ENCODE results near the gene PALM3.
"Not testable (repeated sequence)": the region's sequence is repeated elsewhere in the genome, so short reads cannot be mapped to it uniquely, and the experiment has no call there.

The PALM3 gene

GRCh38 chr19:14051980-14052379 is 9.9 kb downstream of the PALM3 start:
- no peak overlapping the region for H3K9ac ChIP-seq (ENCODE audit: insufficient read length)
- TF ChIP-seq FOXP2 (optimal IDR thresholded peaks at IDR 0.05; ENCODE audit: control extremely low read depth, extremely low read length, insufficient read depth) (no peak), POLR2AphosphoS5 (IDR thresholded peaks at IDR 0.05; ENCODE audit: borderline replicate concordance, low read depth, low read length) (no peak), EZH2 (IDR thresholded peaks at IDR 0.05) (no peak)
- no peak for DNase-seq (ENCODE audit: low read depth, low spot score)
- H3K36me3 ChIP-seq (ENCODE audit: insufficient read depth, low read length): peaks cover 7% of the 10 kb centered on the region; the same call in 1 of the 2 replicates
- H3K9me3 ChIP-seq (ENCODE audit: low read depth, low read length): no peaks in the 10 kb centered on the region
- no peak overlapping the region for H3K4me3 ChIP-seq
- no peak overlapping the region for H3K27ac ChIP-seq

- DNase-seq (ENCODE audit: low read depth, low spot score); H3K27ac ChIP-seq; H3K36me3 ChIP-seq (ENCODE audit: insufficient read depth, low read length); H3K9me3 ChIP-seq (ENCODE audit: low read depth, low read length); H3K9ac ChIP-seq (ENCODE audit: insufficient read length); H3K4me3 ChIP-seq: not testable (repeated sequence)
Measured at GRCh38 chr19:14050961-14051360, 10.9 kb downstream of the PALM3 start.

DNA sequence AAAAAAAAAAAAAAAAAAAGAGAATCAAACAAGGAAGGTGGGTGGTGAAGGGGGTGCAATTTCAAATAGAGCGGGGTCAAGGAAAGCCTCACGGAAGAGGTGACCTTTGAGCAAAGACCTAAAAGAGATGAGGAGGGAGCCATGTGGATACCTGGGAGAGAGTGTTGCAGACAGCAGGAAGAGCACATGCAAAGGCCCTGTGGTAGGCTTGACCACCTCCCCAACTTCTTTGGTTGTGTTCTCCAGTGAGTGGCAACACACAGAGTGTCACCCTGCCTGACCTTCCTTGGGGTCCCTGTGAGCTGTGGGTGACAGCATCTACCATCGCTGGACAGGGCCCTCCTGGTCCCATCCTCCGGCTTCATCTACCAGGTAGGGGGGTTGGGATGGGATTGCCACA is 11.4 kb downstream of the PALM3 start:
- H3K36me3 ChIP-seq (ENCODE audit: insufficient read depth, low read length): peaks cover 7% of the 10 kb centered on the region; the same call in 1 of the 2 replicates

DNA sequence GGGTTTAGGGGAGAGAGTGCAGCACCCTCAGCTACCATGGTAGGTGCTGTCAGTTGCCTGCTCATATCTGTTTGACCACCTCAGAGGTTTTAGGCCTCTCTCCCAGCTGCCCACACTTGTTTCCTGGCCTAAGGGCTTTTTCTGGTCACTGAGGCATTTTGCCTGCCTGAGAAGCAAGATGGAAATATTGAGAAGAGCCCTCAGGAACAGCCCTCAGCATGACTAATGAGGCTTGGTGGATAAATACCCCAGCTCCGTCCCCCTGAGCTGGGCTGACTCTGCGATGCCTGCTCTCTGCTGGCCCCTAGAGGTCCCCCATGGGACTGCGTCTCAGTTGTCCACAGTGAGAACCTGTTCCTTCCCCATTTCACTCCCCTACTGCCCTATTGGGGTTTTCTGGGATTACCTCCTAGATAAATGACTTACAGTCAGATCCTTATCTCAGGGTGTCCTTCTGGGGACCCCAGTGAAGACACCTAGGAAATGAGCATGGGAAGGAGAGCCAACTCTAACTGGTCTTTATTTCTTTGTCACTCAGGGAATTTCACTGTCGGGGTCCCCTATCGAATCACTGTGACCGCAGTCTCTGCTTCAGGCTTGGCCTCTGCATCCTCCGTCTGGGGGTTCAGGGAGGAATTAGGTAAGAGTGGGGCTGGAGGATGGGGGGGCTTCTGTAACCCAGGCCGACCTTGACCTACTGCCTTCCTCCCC is 13.3 kb downstream of the PALM3 start:
- no peak overlapping the region for H3K9ac ChIP-seq (ENCODE audit: insufficient read length)
- peaks cover 5% of the 10 kb centered on the region; the same call in 1 of the 2 replicates for H3K36me3 ChIP-seq (ENCODE audit: insufficient read depth, low read length)
- H3K9me3 ChIP-seq (ENCODE audit: low read depth, low read length): no peaks in the 10 kb centered on the region
- no peak for TF ChIP-seq POLR2AphosphoS5 (IDR thresholded peaks at IDR 0.05; ENCODE audit: borderline replicate concordance, low read depth, low read length)
- TF ChIP-seq FOXP2 (optimal IDR thresholded peaks at IDR 0.05; ENCODE audit: control extremely low read depth, extremely low read length, insufficient read depth): no peak
- no peak for TF ChIP-seq EZH2 (IDR thresholded peaks at IDR 0.05)
- no peak overlapping the region for H3K27ac ChIP-seq
- DNase-seq (ENCODE audit: low read depth, low spot score): no peak
- no peak overlapping the region for H3K4me3 ChIP-seq

More for the DNA sequence above, 11.4 kb downstream of the PALM3 start:
- Histone ChIP-seq H3K27ac (no peak overlapping the region), H3K9me3 (ENCODE audit: low read depth, low read length) (no peaks in the 10 kb centered on the region), H3K9ac (ENCODE audit: insufficient read length) (no peak overlapping the region), H3K4me3 (no peak overlapping the region)
- no peak for DNase-seq (ENCODE audit: low read depth, low spot score)
- TF ChIP-seq FOXP2 (optimal IDR thresholded peaks at IDR 0.05; ENCODE audit: control extremely low read depth, extremely low read length, insufficient read depth): no peak
- TF ChIP-seq POLR2AphosphoS5 (IDR thresholded peaks at IDR 0.05; ENCODE audit: borderline replicate concordance, low read depth, low read length): no peak

DNA sequence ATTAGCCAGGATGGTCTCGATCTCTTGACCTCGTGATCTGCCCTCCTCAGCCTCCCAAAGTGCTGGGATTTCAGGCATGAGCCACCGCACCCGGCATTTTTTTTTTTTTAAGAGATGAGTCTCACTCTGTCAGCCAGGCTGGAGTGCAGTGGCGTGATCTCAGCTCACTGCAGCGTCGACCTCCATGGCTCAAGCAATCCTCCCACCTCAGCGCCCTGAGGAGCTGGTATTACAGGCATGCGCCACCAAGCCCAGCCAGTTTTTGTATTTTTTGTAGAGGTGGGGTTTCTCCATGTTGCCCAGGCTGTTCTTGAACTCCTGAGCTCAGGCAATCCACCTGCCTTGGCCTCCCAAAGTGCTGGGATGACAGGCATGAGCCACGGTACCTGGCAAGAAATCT is 14.0 kb downstream of the PALM3 start:
- H3K4me3 ChIP-seq; H3K27ac ChIP-seq; DNase-seq (ENCODE audit: low read depth, low spot score); H3K9ac ChIP-seq (ENCODE audit: insufficient read length); H3K9me3 ChIP-seq (ENCODE audit: low read depth, low read length); H3K36me3 ChIP-seq (ENCODE audit: insufficient read depth, low read length): not testable (repeated sequence)

GRCh38 chr19:14042659-14043608 is 18.9 kb downstream of the PALM3 start:
- H3K36me3 ChIP-seq (ENCODE audit: insufficient read depth, low read length); H3K4me3 ChIP-seq; H3K27ac ChIP-seq; DNase-seq (ENCODE audit: low read depth, low spot score); H3K9me3 ChIP-seq (ENCODE audit: low read depth, low read length); H3K9ac ChIP-seq (ENCODE audit: insufficient read length): not testable (repeated sequence)

DNA sequence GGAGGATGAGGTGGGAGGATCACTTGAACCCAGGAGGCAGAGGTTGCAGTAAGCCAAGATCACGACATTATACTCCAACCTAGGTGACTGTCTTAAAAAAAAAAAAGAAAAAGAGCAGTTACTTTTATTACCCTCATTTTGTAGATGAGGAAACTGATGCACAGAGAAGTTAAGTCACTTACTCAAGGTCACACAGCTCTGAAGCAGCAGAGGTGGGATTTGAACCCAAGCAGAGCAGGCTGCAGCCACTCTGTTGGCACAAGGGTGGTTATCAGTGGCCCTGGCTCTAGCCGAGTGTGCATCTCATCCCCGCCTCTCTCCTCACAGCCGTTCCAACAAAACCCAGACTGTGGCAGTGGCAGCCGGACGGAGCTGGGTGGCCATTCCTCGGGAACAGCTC is 22.7 kb downstream of the PALM3 start:
- Histone ChIP-seq H3K27ac (no peak overlapping the region), H3K36me3 (ENCODE audit: insufficient read depth, low read length) (no peaks in the 10 kb centered on the region), H3K9me3 (ENCODE audit: low read depth, low read length) (no peaks in the 10 kb centered on the region), H3K9ac (ENCODE audit: insufficient read length) (no peak overlapping the region), H3K4me3 (no peak overlapping the region)
- no peak for TF ChIP-seq EZH2 (IDR thresholded peaks at IDR 0.05)
- TF ChIP-seq POLR2AphosphoS5 (IDR thresholded peaks at IDR 0.05; ENCODE audit: borderline replicate concordance, low read depth, low read length): no peak
- no peak for TF ChIP-seq FOXP2 (optimal IDR thresholded peaks at IDR 0.05; ENCODE audit: control extremely low read depth, extremely low read length, insufficient read depth)
- DNase-seq (ENCODE audit: low read depth, low spot score): no peak

GRCh38 chr19:14035706-14036105 is 26.2 kb downstream of the PALM3 start:
- TF ChIP-seq FOXP2 (optimal IDR thresholded peaks at IDR 0.05; ENCODE audit: control extremely low read depth, extremely low read length, insufficient read depth) (no peak), POLR2AphosphoS5 (IDR thresholded peaks at IDR 0.05; ENCODE audit: borderline replicate concordance, low read depth, low read length) (no peak), EZH2 (IDR thresholded peaks at IDR 0.05) (no peak)
- DNase-seq (ENCODE audit: low read depth, low spot score): no peak
- H3K9ac ChIP-seq (ENCODE audit: insufficient read length): no peak overlapping the region
- no peak overlapping the region for H3K4me3 ChIP-seq
- no peak overlapping the region for H3K27ac ChIP-seq
- no peaks in the 10 kb centered on the region for H3K9me3 ChIP-seq (ENCODE audit: low read depth, low read length)
- H3K36me3 ChIP-seq (ENCODE audit: insufficient read depth, low read length): no peaks in the 10 kb centered on the region

GRCh38 chr19:14035159-14035558 is 26.7 kb downstream of the PALM3 start:
- not testable (repeated sequence) for H3K36me3 ChIP-seq (ENCODE audit: insufficient read depth, low read length); H3K9me3 ChIP-seq (ENCODE audit: low read depth, low read length); H3K4me3 ChIP-seq; H3K27ac ChIP-seq; H3K9ac ChIP-seq (ENCODE audit: insufficient read length); DNase-seq (ENCODE audit: low read depth, low spot score)
